ENCODE data around the gene TMPRSS5. TPM values are rescaled to one million over a fixed set of nuclear protein-coding genes. Genes with fewer than 3 reads are reported as not detected.
"Not testable (repeated sequence)": the region's sequence is repeated elsewhere in the genome, so short reads cannot be mapped to it uniquely, and the experiment has no call there.

The TMPRSS5 gene
- total RNA-seq, 4 donors from 2014 or later, result 0.26 to 0.83 (median 0.37) TPM

DNA sequence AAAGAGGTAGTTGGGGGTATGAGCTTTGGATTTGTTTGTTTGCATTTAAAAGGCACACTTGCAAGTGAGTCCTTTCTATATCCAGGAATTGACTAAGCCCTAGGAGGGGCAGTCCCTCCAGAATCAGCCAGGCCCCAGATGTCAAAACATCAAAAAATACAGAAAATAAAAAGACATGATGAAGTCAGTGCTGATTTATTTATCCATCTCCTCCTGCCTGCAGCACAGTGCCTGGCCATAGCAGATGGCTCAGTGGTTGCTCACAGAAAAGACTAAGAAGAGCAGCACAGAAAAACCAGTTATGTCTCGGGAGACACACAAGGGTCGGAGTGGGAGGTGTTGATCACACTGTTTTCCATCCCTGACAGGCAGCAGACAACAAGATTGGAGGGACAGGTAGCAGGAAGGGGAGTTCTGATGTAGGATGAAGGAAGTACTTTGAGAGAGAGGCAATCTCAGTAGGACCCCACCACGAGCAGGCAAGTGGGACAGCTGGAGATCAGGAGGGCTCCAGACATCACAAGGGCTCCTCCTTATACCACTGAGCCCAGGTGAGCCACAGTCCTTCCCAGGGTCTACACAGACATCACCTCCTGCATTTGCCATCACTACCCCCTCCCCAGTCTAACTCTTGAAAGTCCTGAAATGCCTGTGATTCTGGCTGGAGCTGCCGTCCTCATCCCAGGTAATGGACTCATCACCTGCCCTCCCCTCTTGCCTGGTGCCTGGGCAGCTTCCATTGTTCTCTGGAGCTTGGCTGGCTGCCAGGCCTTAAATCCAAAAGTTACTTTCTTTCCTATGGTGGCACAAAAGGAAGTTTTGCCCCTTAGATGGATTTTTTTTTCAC lies 32.3 kb downstream of the TMPRSS5 start:
- Histone ChIP-seq H3K27ac (replicated peaks in 1 of 4) (no peak overlapping the region), H3K4me3 (no peak overlapping the region), H3K9me3 (no peaks in the 10 kb centered on the region), H3K27me3 (no peaks in the 10 kb centered on the region), H3K36me3 (no peaks in the 10 kb centered on the region), H3K4me1 (no peaks in the 10 kb centered on the region)
- no peak for DNase-seq (ENCODE audit: extremely low spot score)
- intact Hi-C loops (cut with DNase I), result no loop called here
- TF ChIP-seq POLR2AphosphoS5 (IDR thresholded peaks at IDR 0.05) (no peak), POLR2A (IDR thresholded peaks at IDR 0.05; ENCODE audit: low read depth) (no peak), EP300 (IDR thresholded peaks at IDR 0.05) (no peak)
- TF ChIP-seq, protein P1, sequence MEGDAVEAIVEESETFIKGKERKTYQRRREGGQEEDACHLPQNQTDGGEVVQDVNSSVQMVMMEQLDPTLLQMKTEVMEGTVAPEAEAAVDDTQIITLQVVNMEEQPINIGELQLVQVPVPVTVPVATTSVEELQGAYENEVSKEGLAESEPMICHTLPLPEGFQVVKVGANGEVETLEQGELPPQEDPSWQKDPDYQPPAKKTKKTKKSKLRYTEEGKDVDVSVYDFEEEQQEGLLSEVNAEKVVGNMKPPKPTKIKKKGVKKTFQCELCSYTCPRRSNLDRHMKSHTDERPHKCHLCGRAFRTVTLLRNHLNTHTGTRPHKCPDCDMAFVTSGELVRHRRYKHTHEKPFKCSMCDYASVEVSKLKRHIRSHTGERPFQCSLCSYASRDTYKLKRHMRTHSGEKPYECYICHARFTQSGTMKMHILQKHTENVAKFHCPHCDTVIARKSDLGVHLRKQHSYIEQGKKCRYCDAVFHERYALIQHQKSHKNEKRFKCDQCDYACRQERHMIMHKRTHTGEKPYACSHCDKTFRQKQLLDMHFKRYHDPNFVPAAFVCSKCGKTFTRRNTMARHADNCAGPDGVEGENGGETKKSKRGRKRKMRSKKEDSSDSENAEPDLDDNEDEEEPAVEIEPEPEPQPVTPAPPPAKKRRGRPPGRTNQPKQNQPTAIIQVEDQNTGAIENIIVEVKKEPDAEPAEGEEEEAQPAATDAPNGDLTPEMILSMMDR (IDR thresholded peaks at IDR 0.05), result no peak
- WGBS, result 76% methylated on average over 4 of the region's 4 CpGs

DNA sequence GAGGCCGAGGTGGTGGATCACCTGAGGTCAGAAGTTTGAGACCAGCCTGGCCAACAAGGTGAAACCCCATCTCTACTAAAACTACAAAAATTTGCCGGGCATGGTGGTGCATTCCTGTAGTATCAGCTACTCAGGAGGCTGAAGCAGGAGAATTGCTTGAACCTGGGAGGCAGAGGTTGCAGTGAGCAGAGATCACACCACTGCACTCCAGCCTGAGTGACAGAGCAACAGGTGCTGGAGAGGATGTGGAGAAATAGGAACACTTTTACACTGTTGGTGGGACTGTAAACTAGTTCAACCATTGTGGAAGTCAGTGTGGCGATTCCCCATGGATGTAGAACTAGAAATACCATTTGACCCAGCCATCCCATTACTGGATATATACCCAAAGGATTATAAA lies 34.2 kb downstream of the TMPRSS5 start:
- H3K4me1 ChIP-seq; H3K4me3 ChIP-seq; H3K9me3 ChIP-seq; H3K36me3 ChIP-seq; H3K27me3 ChIP-seq; DNase-seq (ENCODE audit: extremely low spot score); H3K27ac ChIP-seq (replicated peaks in 1 of 4); intact Hi-C loops (cut with DNase I): not testable (repeated sequence)
- WGBS, result 81% methylated on average over 3 of the region's 3 CpGs

DNA sequence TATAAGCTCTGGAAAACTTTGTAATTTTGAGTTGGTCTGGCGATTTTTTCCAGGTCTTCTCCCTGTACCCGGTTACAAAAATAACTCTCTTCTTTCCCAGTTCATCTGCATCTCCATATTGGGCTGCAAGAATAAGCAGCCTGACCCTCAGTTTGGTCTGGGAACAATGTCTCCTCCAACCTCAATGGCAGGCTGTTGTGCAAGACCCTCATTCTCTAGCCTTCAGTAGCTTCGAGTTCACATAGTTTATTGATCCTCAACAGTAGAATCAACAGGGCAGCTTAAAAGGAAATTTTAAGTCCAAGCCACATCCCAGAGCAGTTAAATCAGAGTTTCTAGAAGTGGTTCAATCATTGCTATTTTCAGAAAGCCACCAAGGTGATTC lies 35.3 kb downstream of the TMPRSS5 start:
- WGBS, result 74% methylated on average over 3 of the region's 3 CpGs
- no peaks in the 10 kb centered on the region for H3K4me1 ChIP-seq
- H3K27ac ChIP-seq (replicated peaks in 1 of 4), result no peak overlapping the region
- H3K36me3 ChIP-seq, result no peaks in the 10 kb centered on the region
- H3K4me3 ChIP-seq, result no peak overlapping the region
- H3K9me3 ChIP-seq, result peaks cover 0 to 14% (median 10%) of the 10 kb centered on the region in 4 donors
- H3K27me3 ChIP-seq, result no peaks in the 10 kb centered on the region
- TF ChIP-seq, protein P1 (IDR thresholded peaks at IDR 0.05), result no peak
- TF ChIP-seq POLR2AphosphoS5 (IDR thresholded peaks at IDR 0.05) (no peak), EP300 (IDR thresholded peaks at IDR 0.05) (no peak)
- no peak for DNase-seq (ENCODE audit: extremely low spot score)
- intact Hi-C loops (cut with DNase I), result no loop called here

DNA sequence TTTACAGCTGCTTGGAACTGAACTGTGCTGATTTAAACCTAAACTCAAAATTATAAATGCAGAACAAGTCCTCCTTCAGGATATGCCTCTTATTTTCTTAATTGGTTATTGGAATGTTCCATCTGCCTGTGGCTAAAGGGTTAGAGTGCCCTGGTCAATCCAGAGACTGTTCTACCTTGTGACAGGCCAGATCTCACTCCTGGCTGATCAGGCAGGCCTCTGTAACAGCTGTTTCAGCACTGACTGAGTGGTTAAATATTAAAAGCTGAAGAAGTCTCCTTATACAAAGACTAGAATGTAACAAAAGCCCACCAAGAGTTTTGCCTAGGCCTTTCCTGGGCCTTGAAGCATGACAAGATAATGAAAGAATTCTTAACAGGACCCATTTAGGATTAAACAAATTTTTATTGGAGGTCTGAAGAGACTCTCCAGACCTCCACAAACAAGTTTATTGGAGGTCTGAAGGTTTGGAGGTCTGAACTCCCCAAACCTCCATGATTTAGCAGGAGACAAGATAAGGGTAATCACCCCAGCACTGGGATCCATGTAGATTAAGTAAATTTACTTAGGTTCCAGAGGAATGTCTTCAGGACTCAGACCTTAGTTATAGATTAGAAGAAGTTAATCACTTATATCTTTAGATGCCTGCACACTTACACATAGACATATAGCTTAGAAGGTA lies 35.8 kb downstream of the TMPRSS5 start:
- Histone ChIP-seq H3K9me3 (peaks cover 0 to 19% (median 12%) of the 10 kb centered on the region in 4 donors), H3K36me3 (no peaks in the 10 kb centered on the region), H3K27me3 (no peaks in the 10 kb centered on the region), H3K27ac (replicated peaks in 1 of 4) (no peak overlapping the region), H3K4me1 (no peaks in the 10 kb centered on the region), H3K4me3 (no peak overlapping the region)
- intact Hi-C loops (cut with DNase I), result no loop called here
- TF ChIP-seq EP300 (IDR thresholded peaks at IDR 0.05), result no peak
- no peak for DNase-seq (ENCODE audit: extremely low spot score)

DNA sequence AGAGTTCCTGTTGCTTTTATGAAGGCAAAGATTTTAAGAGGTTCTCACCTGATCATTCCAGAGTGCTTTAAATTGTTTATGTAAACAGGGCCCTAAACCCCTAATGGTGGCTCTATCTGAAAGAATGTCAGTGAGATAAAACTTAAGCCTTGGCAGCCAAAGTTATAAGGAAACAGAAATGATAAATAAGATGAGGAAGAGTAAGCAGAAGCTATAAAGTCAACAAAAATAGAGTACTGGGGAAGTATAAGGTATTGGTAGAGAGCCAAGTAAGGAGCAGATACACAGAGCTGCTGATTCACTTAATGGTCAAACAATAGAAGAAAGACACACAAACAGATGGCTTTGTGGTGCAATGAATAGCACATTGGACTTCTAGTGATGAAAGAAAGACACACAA lies 37.9 kb downstream of the TMPRSS5 start:
- TF ChIP-seq, protein P1 (IDR thresholded peaks at IDR 0.05), result no peak
- TF ChIP-seq POLR2A (IDR thresholded peaks at IDR 0.05; ENCODE audit: low read depth) (no peak), EP300 (IDR thresholded peaks at IDR 0.05) (no peak), POLR2AphosphoS5 (IDR thresholded peaks at IDR 0.05) (no peak)
- Histone ChIP-seq H3K9me3 (peaks cover 0 to 21% (median 12%) of the 10 kb centered on the region in 4 donors), H3K27ac (replicated peaks in 1 of 4) (no peak overlapping the region), H3K27me3 (no peaks in the 10 kb centered on the region), H3K4me3 (no peak overlapping the region), H3K36me3 (no peaks in the 10 kb centered on the region), H3K4me1 (no peaks in the 10 kb centered on the region)
- DNase-seq (ENCODE audit: extremely low spot score), result no peak
- intact Hi-C loops (cut with DNase I), result no loop called here

Measured in esophagus muscularis mucosa (tissue), 4 donors.